Measurements from ENCODE around the gene WDR90. TPM values are rescaled to one million over a fixed set of nuclear protein-coding genes. Genes with fewer than 3 reads are reported as not detected.
"Not testable (repeated sequence)": the region's sequence is repeated elsewhere in the genome, so short reads cannot be mapped to it uniquely, and the experiment has no call there.

The WDR90 gene
- total and polyA plus RNA-seq, 2 experiments from 2014 or later, result 8.2 to 16.5 TPM

GRCh38 chr16:689175-689897 lies 40.2 kb downstream of the WDR90 start:
- WGBS, 2 experiments (ENCODE audit: low coverage in 1 of 2, low lambda C conversion rate in 2 of 2, missing lambda C conversion rate in 2 of 2), result 82 to 85% methylated on average over 26 of the region's 26 CpGs

GRCh38 chr16:691242-691641 lies 42.1 kb downstream of the WDR90 start:
- H3K36me3 ChIP-seq (ENCODE audit: low read depth); H3K4me2 ChIP-seq (ENCODE audit: unreplicated experiment); H2AFZ ChIP-seq; H3K4me3 ChIP-seq; DNase-seq; H3K9ac ChIP-seq; H3K4me1 ChIP-seq (ENCODE audit: insufficient read depth); H4K20me1 ChIP-seq (ENCODE audit: insufficient read depth); H3F3A ChIP-seq (ENCODE audit: insufficient read depth); H3K9me3 ChIP-seq (ENCODE audit: low read depth); in situ Hi-C loops (cut with MboI); H3K9me2 ChIP-seq (ENCODE audit: insufficient read depth); H3K27ac ChIP-seq: not testable (repeated sequence)
- peaks cover 18% of the 10 kb centered on the region for H3K27me3 ChIP-seq (replicated peaks; ENCODE audit: insufficient read depth)
- 71 to 74% methylated on average over 16 of the region's 16 CpGs for WGBS, 2 experiments (ENCODE audit: low coverage in 1 of 2, low lambda C conversion rate in 2 of 2, missing lambda C conversion rate in 2 of 2)
- H3K79me2 ChIP-seq (ENCODE audit: insufficient read depth), result peaks cover 20% of the 10 kb centered on the region

More at GRCh38 chr16:689175-689897, 40.2 kb downstream of the WDR90 start:
- H2AFZ ChIP-seq, result peak overlapping the region; percentile 97
- no peaks in the 10 kb centered on the region for H3K36me3 ChIP-seq (ENCODE audit: low read depth)
- H3K27me3 ChIP-seq (replicated peaks; ENCODE audit: insufficient read depth), result peaks cover 3% of the 10 kb centered on the region; the same call in 1 of the 2 replicates
- DNase-seq, result no peak
- peaks cover 28% of the 10 kb centered on the region for H3K79me2 ChIP-seq (ENCODE audit: insufficient read depth)
- H3K9me3 ChIP-seq (ENCODE audit: low read depth), result no peaks in the 10 kb centered on the region
- H3K4me2 ChIP-seq (ENCODE audit: unreplicated experiment), result peak overlapping the region; percentile 91
- TF ChIP-seq EZH2phosphoT487 (IDR thresholded peaks at IDR 0.05; ENCODE audit: insufficient read depth, low read depth), result no peak
- no peak for TF ChIP-seq EZH2 (IDR thresholded peaks at IDR 0.05; ENCODE audit: insufficient read depth, poor library complexity, severe bottlenecking)
- H3K9ac ChIP-seq, result peak overlapping the region; percentile 93
- H4K20me1 ChIP-seq (ENCODE audit: insufficient read depth), result no peaks in the 10 kb centered on the region
- no peaks in the 10 kb centered on the region for H3K9me2 ChIP-seq (ENCODE audit: insufficient read depth)
- in situ Hi-C loops (cut with MboI), result no loop called here
- H3K4me3 ChIP-seq, result peak overlapping the region; percentile 93
- no peaks in the 10 kb centered on the region for H3F3A ChIP-seq (ENCODE audit: insufficient read depth)
- peak overlapping the region; percentile 28; the same call in 1 of the 2 replicates for H3K27ac ChIP-seq
- peaks cover 8% of the 10 kb centered on the region; the same call in 1 of the 2 replicates for H3K4me1 ChIP-seq (ENCODE audit: insufficient read depth)

DNA sequence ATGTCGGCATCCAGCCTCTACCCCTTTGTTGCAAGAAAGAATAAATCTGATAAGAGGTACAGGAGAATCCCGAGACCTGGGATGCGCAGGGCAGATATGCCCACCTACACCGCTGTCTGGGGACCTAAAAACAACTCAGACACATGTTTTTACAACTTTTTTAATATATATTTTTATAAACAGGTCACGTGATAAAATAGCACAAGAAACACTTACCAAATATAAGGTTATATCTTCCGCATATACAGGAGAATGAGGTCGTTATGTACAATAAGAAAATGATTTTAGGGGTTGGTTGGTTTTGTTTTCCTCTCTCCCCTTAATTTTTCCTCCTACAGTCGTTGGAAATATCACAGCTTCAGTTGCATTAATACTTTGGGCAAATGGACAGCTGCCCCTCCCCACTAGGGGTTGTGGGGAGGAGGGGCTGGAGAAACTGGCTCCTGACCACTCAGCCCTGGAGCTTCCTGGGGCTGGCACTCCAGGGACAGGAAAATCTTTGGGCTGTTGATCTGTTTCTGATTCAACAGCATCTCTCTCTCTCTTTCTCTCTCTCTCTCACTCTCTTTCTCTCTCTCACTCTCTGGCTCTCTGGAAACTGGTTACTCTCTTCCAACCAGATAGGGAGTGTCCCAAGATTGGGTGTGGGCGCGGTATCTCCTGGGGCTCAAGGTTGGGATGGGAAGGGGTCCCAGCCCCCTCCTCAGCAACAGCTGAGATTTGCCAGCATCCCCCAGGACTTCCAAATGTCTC lies 43.4 kb downstream of the WDR90 start:
- Histone ChIP-seq H3K9me3 (ENCODE audit: low read depth) (no peaks in the 10 kb centered on the region), H4K20me1 (ENCODE audit: insufficient read depth) (no peaks in the 10 kb centered on the region), H3K4me2 (ENCODE audit: unreplicated experiment) (no peak overlapping the region), H2AFZ (no peak overlapping the region), H3K36me3 (ENCODE audit: low read depth) (no peaks in the 10 kb centered on the region), H3K9me2 (ENCODE audit: insufficient read depth) (no peaks in the 10 kb centered on the region), H3K27me3 (replicated peaks; ENCODE audit: insufficient read depth) (peaks cover 19% of the 10 kb centered on the region), H3K9ac (no peak overlapping the region), H3K27ac (no peak overlapping the region), H3K4me3 (no peak overlapping the region), H3K79me2 (ENCODE audit: insufficient read depth) (peaks cover 16% of the 10 kb centered on the region), H3F3A (ENCODE audit: insufficient read depth) (no peaks in the 10 kb centered on the region), H3K4me1 (ENCODE audit: insufficient read depth) (peaks cover 8% of the 10 kb centered on the region; the same call in 1 of the 2 replicates)
- DNase-seq, result no peak
- TF ChIP-seq EZH2 (IDR thresholded peaks at IDR 0.05; ENCODE audit: insufficient read depth, poor library complexity, severe bottlenecking), result no peak
- no peak for TF ChIP-seq EZH2phosphoT487 (IDR thresholded peaks at IDR 0.05; ENCODE audit: insufficient read depth, low read depth)
- whole genome bisulfite sequencing, 2 experiments (ENCODE audit: low coverage in 1 of 2, low lambda C conversion rate in 2 of 2, missing lambda C conversion rate in 2 of 2), result 63 to 68% methylated on average over 10 of the region's 10 CpGs
- in situ Hi-C loops (cut with MboI), result no loop called here

GRCh38 chr16:693364-693763 lies 44.2 kb downstream of the WDR90 start:
- no peak for DNase-seq
- in situ Hi-C loops (cut with MboI), result no loop called here
- peaks cover 19% of the 10 kb centered on the region for H3K27me3 ChIP-seq (replicated peaks; ENCODE audit: insufficient read depth)
- no peak overlapping the region for H3K4me3 ChIP-seq
- H3K36me3 ChIP-seq (ENCODE audit: low read depth), result no peaks in the 10 kb centered on the region
- peaks cover 8% of the 10 kb centered on the region; the same call in 1 of the 2 replicates for H3K4me1 ChIP-seq (ENCODE audit: insufficient read depth)
- peaks cover 15% of the 10 kb centered on the region for H3K79me2 ChIP-seq (ENCODE audit: insufficient read depth)
- no peaks in the 10 kb centered on the region for H3K9me3 ChIP-seq (ENCODE audit: low read depth)
- no peak overlapping the region for H3K27ac ChIP-seq
- H3F3A ChIP-seq (ENCODE audit: insufficient read depth), result no peaks in the 10 kb centered on the region
- no peak overlapping the region for H2AFZ ChIP-seq
- H3K9ac ChIP-seq, result no peak overlapping the region
- TF ChIP-seq EZH2phosphoT487 (IDR thresholded peaks at IDR 0.05; ENCODE audit: insufficient read depth, low read depth) (no peak), EZH2 (IDR thresholded peaks at IDR 0.05; ENCODE audit: insufficient read depth, poor library complexity, severe bottlenecking) (no peak)
- H3K4me2 ChIP-seq (ENCODE audit: unreplicated experiment), result no peak overlapping the region
- 50 to 55% methylated on average over 17 to 21 of the region's 22 CpGs for WGBS, 2 experiments (ENCODE audit: low coverage in 1 of 2, low lambda C conversion rate in 2 of 2, missing lambda C conversion rate in 2 of 2)
- H4K20me1 ChIP-seq (ENCODE audit: insufficient read depth), result no peaks in the 10 kb centered on the region
- no peaks in the 10 kb centered on the region for H3K9me2 ChIP-seq (ENCODE audit: insufficient read depth)

All from GM23248 (cell line).